ENCODE results near the gene CENPX. TPM values are rescaled to one million over a fixed set of nuclear protein-coding genes. Genes with fewer than 3 reads are reported as not detected.

CENPX gene
- total and polyA plus RNA-seq, 2 of the 13 experiments (the other 11 are each of a cell fraction or from before 2014, with no cell fraction given): 92.7 to 170 TPM

- no peak for TF ChIP-seq SETDB1 (CRISPR knock-in tag; IDR thresholded peaks at IDR 0.05; ENCODE audit: borderline replicate concordance)
- TF ChIP-seq NFYB (CRISPR knock-in tag; IDR thresholded peaks at IDR 0.05): no peak
- peak; percentile 66; the same call in 1 of the 2 replicates for TF ChIP-seq HINFP (CRISPR knock-in tag; IDR thresholded peaks at IDR 0.05; ENCODE audit: low read depth)
- TF ChIP-seq ZNF639 (CRISPR knock-in tag; conservative IDR thresholded peaks at IDR 0.05): no peak
- no peak for TF ChIP-seq ZNF570 (CRISPR knock-in tag; IDR thresholded peaks at IDR 0.05; ENCODE audit: borderline replicate concordance)
- TF ChIP-seq IRF9 (CRISPR knock-in tag; IDR thresholded peaks at IDR 0.05; ENCODE audit: borderline replicate concordance): no peak
- TF ChIP-seq TERF1 (CRISPR knock-in tag; IDR thresholded peaks at IDR 0.05): no peak
- TF ChIP-seq FOXM1 (CRISPR knock-in tag; IDR thresholded peaks at IDR 0.05): no peak
- peak; percentile 55; the same call in 1 of the 2 replicates for TF ChIP-seq TBX2 (CRISPR knock-in tag; IDR thresholded peaks at IDR 0.05; ENCODE audit: borderline replicate concordance)
- peak; percentile 20 for TF ChIP-seq XRCC5 (optimal IDR thresholded peaks at IDR 0.05; ENCODE audit: low read length)
- TF ChIP-seq ZBTB42 (CRISPR knock-in tag; IDR thresholded peaks at IDR 0.05): no peak
- no peak for TF ChIP-seq FOXA1 (IDR thresholded peaks at IDR 0.05)
- peak; percentile 10; the same call in 1 of the 2 replicates for TF ChIP-seq FOXA1 (CRISPR knock-in tag; IDR thresholded peaks at IDR 0.05)
- TF ChIP-seq, protein P1, sequence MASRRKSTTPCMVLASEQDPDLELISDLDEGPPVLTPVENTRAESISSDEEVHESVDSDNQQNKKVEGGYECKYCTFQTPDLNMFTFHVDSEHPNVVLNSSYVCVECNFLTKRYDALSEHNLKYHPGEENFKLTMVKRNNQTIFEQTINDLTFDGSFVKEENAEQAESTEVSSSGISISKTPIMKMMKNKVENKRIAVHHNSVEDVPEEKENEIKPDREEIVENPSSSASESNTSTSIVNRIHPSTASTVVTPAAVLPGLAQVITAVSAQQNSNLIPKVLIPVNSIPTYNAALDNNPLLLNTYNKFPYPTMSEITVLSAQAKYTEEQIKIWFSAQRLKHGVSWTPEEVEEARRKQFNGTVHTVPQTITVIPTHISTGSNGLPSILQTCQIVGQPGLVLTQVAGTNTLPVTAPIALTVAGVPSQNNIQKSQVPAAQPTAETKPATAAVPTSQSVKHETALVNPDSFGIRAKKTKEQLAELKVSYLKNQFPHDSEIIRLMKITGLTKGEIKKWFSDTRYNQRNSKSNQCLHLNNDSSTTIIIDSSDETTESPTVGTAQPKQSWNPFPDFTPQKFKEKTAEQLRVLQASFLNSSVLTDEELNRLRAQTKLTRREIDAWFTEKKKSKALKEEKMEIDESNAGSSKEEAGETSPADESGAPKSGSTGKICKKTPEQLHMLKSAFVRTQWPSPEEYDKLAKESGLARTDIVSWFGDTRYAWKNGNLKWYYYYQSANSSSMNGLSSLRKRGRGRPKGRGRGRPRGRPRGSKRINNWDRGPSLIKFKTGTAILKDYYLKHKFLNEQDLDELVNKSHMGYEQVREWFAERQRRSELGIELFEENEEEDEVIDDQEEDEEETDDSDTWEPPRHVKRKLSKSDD (CRISPR knock-in tag; IDR thresholded peaks at IDR 0.05; ENCODE audit: low read depth): no peak
These were observed 8.8 kb downstream of the CENPX start (continued) for GRCh38 chr17:82013772-82014321.

All from HepG2 (cell line).